Osteocyte (in vitro differentiated cells): ENCODE measurements around the gene USP46. TPM values are rescaled to one million over a fixed set of nuclear protein-coding genes. Genes with fewer than 3 reads are reported as not detected.

Experiments
- DNase-seq: peaks from one replicate; pipeline ENCODE4 v3.0.0; 2021; ENCODE audit warnings: mixed read lengths; ENCODE audit not compliant: unreplicated experiment; ENCODE audit errors: extremely low spot score
- H3K27ac Mint-ChIP-seq: one replicate; pipeline ENCODE4 v1.8.0; 2021; ENCODE audit warnings: mild to moderate bottlenecking, mixed read lengths; ENCODE audit not compliant: unreplicated experiment
- H3K27me3 Mint-ChIP-seq: one replicate; pipeline ENCODE4 v1.8.0; 2021; ENCODE audit warnings: mixed read lengths; ENCODE audit not compliant: unreplicated experiment
- H3K36me3 Mint-ChIP-seq: one replicate; pipeline ENCODE4 v1.8.0; 2021; ENCODE audit warnings: mixed read lengths; ENCODE audit not compliant: unreplicated experiment
- H3K4me1 Mint-ChIP-seq: one replicate; pipeline ENCODE4 v1.8.0; 2021; ENCODE audit warnings: mixed read lengths; ENCODE audit not compliant: unreplicated experiment
- H3K4me3 Mint-ChIP-seq: one replicate; pipeline ENCODE4 v1.8.0; 2021; ENCODE audit warnings: mild to moderate bottlenecking, moderate library complexity, mixed read lengths; ENCODE audit not compliant: unreplicated experiment
- H3K9me3 Mint-ChIP-seq: one replicate; pipeline ENCODE4 v1.8.0; 2021; ENCODE audit warnings: mixed read lengths; ENCODE audit not compliant: unreplicated experiment
- CTCF ChIP-seq: fragments of 200-600 bp; sonication (generic); IDR thresholded peaks from 2 replicates; pipeline ENCODE4 v1.5.0; 2021; ENCODE audit warnings: antibody characterized with exemption, mild to moderate bottlenecking, moderate library complexity
- total RNA-seq: library from RNA; stranded (reverse); gene quantifications from 2 replicates; pipeline ENCODE4 v1.2.1, GENCODE V29; 2021

USP46 gene
- total RNA-seq, 1 donor from 2014 or later, result 18.8 TPM

DNA sequence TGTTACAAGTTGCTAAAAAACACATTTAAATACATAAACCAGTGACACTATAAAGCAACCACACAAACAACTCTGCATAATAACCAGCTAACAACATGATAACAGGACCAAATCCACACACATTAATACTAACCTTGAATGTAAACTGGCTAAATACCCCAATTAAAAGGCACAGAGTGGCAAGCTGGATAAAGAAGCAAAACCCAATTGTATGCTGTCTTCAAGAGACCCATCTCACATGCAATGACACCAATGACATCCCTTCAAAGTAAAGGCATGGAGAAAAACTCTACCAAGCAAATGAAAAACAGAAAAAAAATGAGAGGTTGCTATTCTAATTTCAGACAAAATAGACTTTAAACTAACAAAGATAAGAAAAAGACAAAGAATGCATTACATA, 34.4 kb upstream of the USP46 start:
- Mint-ChIP-seq H3K9me3 (peaks cover 20% of the 10 kb centered on the region), H3K27ac (no peak overlapping the region), H3K4me1 (no peaks in the 10 kb centered on the region), H3K4me3 (no peak overlapping the region), H3K27me3 (peaks cover 31% of the 10 kb centered on the region), H3K36me3 (no peaks in the 10 kb centered on the region)
- no peak for DNase-seq
- no peak for TF ChIP-seq CTCF

DNA sequence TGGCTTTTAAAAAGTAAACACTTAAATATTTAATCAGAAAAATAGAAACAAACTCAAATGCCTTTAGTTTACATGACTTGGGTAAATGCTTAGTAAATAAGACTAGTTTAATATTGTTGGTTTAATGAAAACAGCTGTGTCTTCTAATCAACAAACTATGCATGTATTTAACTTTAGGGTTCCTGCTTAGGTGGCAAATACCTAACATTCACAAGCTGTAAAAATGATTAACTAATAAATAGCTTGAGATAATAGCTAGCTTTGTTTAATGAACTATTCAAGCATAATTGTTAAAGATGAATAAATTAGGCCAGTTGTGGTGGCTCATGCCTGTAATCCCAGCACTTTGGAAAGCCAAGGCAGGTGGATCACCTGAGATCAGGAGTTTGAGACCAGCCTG, 30.0 kb upstream of the USP46 start:
- DNase-seq, result no peak

DNA sequence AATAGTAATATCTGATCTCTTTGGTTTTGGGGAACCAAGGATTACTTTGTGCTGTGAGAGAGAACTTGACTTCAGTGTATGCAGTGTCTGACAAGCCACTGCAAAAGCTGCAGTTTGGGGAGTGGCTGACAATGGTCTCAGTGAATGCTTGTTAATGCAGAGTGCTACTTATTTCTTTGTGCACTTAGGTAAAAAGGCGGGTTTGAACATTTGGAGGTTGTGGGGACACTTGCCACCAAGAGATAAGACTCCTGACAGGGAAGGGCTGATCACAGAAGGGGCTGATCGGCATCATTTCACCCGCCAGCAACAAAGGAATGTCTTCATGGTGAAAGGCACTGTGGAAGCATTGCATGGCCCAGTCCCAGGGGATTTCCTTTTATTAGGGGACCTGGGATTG, 28.6 kb upstream of the USP46 start:
- H3K36me3 Mint-ChIP-seq, result no peaks in the 10 kb centered on the region
- no peak overlapping the region for H3K4me3 Mint-ChIP-seq
- DNase-seq, result no peak
- peaks cover 5% of the 10 kb centered on the region for H3K9me3 Mint-ChIP-seq
- no peak for TF ChIP-seq CTCF
- peaks cover 24% of the 10 kb centered on the region for H3K27me3 Mint-ChIP-seq
- no peak overlapping the region for H3K27ac Mint-ChIP-seq
- no peaks in the 10 kb centered on the region for H3K4me1 Mint-ChIP-seq

More for the DNA sequence above, 30.0 kb upstream of the USP46 start:
- peaks cover 17% of the 10 kb centered on the region for H3K9me3 Mint-ChIP-seq
- no peak overlapping the region for H3K27ac Mint-ChIP-seq
- no peak for TF ChIP-seq CTCF
- H3K27me3 Mint-ChIP-seq, result peaks cover 28% of the 10 kb centered on the region
- no peak overlapping the region for H3K4me3 Mint-ChIP-seq
- H3K36me3 Mint-ChIP-seq, result no peaks in the 10 kb centered on the region
- H3K4me1 Mint-ChIP-seq, result no peaks in the 10 kb centered on the region

DNA sequence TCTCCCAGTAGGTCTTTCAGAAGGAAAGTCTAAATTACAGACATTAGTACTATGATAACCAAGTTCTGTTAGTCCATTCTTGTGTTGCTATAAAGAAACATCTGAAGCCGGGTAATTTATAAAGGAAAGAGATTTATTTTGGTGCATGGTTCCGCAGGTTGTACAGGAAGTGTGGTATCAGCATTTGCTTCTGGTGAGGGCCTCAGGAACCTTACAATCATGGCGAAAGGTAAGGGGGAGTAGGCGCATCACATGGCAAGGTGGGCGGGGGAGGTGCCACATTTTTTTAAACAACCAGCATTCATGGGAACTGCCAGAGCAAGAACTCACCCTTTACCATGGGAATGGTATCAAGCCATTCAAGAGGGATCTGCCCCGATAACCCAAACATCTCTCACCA, 26.2 kb upstream of the USP46 start:
- Mint-ChIP-seq H3K9me3 (no peaks in the 10 kb centered on the region), H3K27me3 (peaks cover 30% of the 10 kb centered on the region), H3K36me3 (no peaks in the 10 kb centered on the region), H3K4me1 (no peaks in the 10 kb centered on the region), H3K4me3 (no peak overlapping the region), H3K27ac (no peak overlapping the region)
- no peak for DNase-seq
- no peak for TF ChIP-seq CTCF

GRCh38 chr4:52684896-52685295, 25.8 kb upstream of the USP46 start:
- H3K9me3 Mint-ChIP-seq, result no peaks in the 10 kb centered on the region
- no peak for DNase-seq
- H3K4me3 Mint-ChIP-seq, result no peak overlapping the region
- no peak for TF ChIP-seq CTCF
- H3K27me3 Mint-ChIP-seq, result peaks cover 27% of the 10 kb centered on the region
- no peaks in the 10 kb centered on the region for H3K36me3 Mint-ChIP-seq
- H3K4me1 Mint-ChIP-seq, result no peaks in the 10 kb centered on the region
- no peak overlapping the region for H3K27ac Mint-ChIP-seq
